Kidney epithelial cell (primary cell): ENCODE measurements around the gene KMT5B. TPM values are rescaled to one million over a fixed set of nuclear protein-coding genes. Genes with fewer than 3 reads are reported as not detected.

ENCODE experiments used
- DNase-seq: peaks from one replicate; pipeline ENCODE4 v3.0.0-alpha.2; 2010; ENCODE audit warnings: low read depth
- H3K27me3 ChIP-seq: 2 replicates; pipeline ENCODE4 v1.6.0; 2011; ENCODE audit warnings: low read length; ENCODE audit not compliant: control insufficient read depth, insufficient read depth
- H3K36me3 ChIP-seq: 2 replicates; pipeline ENCODE4 v1.5.1; 2011; ENCODE audit warnings: low read length; ENCODE audit not compliant: control insufficient read depth, insufficient read depth
- H3K4me3 ChIP-seq: 2 replicates; pipeline ENCODE4 v1.5.1; 2011; ENCODE audit warnings: low read depth, mild to moderate bottlenecking, control low read depth, low read length
- CTCF ChIP-seq: IDR thresholded peaks from 2 replicates; pipeline ENCODE4 v1.5.1; 2011; ENCODE audit warnings: mild to moderate bottlenecking, moderate library complexity, low read length, control low read depth, inconsistent platforms; ENCODE audit not compliant: insufficient read depth, poor library complexity, severe bottlenecking
- total RNA-seq: library from RNA; depleted of rRNA; stranded (reverse); fragments of >200 nt; gene quantifications from 2 replicates; pipeline ENCODE4 v1.2.3, GENCODE V29; 2015

KMT5B gene
- total RNA-seq, 1 donor from 2014 or later, result 25.7 TPM

GRCh38 chr11:68259122-68259959, 46.2 kb upstream of the KMT5B start:
- Histone ChIP-seq H3K36me3 (peaks cover 1% of the 10 kb centered on the region), H3K4me3 (no peak overlapping the region), H3K27me3 (no peaks in the 10 kb centered on the region)
- no peak for DNase-seq
- TF ChIP-seq CTCF, result no peak

GRCh38 chr11:68258363-68258765, 45.3 kb upstream of the KMT5B start:
- no peak for DNase-seq
- Histone ChIP-seq H3K27me3 (no peaks in the 10 kb centered on the region), H3K4me3 (no peak overlapping the region), H3K36me3 (no peaks in the 10 kb centered on the region)
- TF ChIP-seq CTCF, result no peak

- no peaks in the 10 kb centered on the region for H3K27me3 ChIP-seq
- TF ChIP-seq CTCF, result peak; percentile 82
- H3K4me3 ChIP-seq, result no peak overlapping the region
- DNase-seq, result peak; percentile 49
- no peaks in the 10 kb centered on the region for H3K36me3 ChIP-seq
These were observed 44.6 kb upstream of the KMT5B start for GRCh38 chr11:68257477-68258362.

- no peaks in the 10 kb centered on the region for H3K36me3 ChIP-seq
- no peak overlapping the region for H3K4me3 ChIP-seq
- DNase-seq, result no peak
- no peaks in the 10 kb centered on the region for H3K27me3 ChIP-seq
- TF ChIP-seq CTCF, result no peak
These were observed 43.2 kb upstream of the KMT5B start for GRCh38 chr11:68256331-68256741.

- TF ChIP-seq CTCF, result no peak
These were observed 42.4 kb upstream of the KMT5B start for GRCh38 chr11:68255526-68255925.

More at GRCh38 chr11:68255526-68255925, 42.4 kb upstream of the KMT5B start:
- no peak overlapping the region for H3K4me3 ChIP-seq
- no peaks in the 10 kb centered on the region for H3K27me3 ChIP-seq
- no peaks in the 10 kb centered on the region for H3K36me3 ChIP-seq
- DNase-seq, result no peak
